Diencephalon (tissue), 1 donor: Measurements from ENCODE around the gene POMP. TPM values are rescaled to one million over a fixed set of nuclear protein-coding genes. Genes with fewer than 3 reads are reported as not detected.

Experiments
- small RNA-seq: library from RNA; depleted of rRNA; stranded (forward); fragments of <200 nt; gene quantifications from one replicate; pipeline ENCODE3, GENCODE V24; 2014
- total RNA-seq: library from RNA; depleted of rRNA; stranded (reverse); fragments of >200 nt; gene quantifications from one replicate; pipeline ENCODE4 v1.2.3, GENCODE V29; 2014

Gene POMP
- 65.7 TPM for total RNA-seq

GRCh38 chr13:28658796-28659620 lies at the start of gene POMP:
TSS of gene POMP (plus strand) at chr13:28659130. CDS start at chr13:28659185, 55 bp downstream.

GRCh38 chr13:28718543-28719226 lies 59.8 kb downstream of the POMP start, which contains the start of gene SLC46A3:
TSS of gene SLC46A3 (minus strand) at chr13:28718970. CDS start at chr13:28717998, 972 bp downstream.

Small RNA genes lying within 50 kb of the gene (small RNA-seq; reads per million reads assigned to genes)
- gene RF00019 (not detected), gene RNU6-53P (not detected)

Other genes with a start within 250 kb of the POMP start
- gene FLT1, start 164.0 kb upstream of the POMP start, total RNA-seq, result 17.3 TPM
- gene SLC46A3, start 59.8 kb downstream of the POMP start, total RNA-seq, result 5.1 TPM
- 19.4 TPM for gene MTUS2, start 161.2 kb downstream of the POMP start, total RNA-seq